Nephron (organoid): ENCODE measurements around the gene MECP2.
"Not testable (repeated sequence)": the region's sequence is repeated elsewhere in the genome, so short reads cannot be mapped to it uniquely, and the experiment has no call there.

Source experiments
- H3K27ac Mint-ChIP-seq, 3 experiments: 2 replicates each; pipeline ENCODE4 v1.8.0; 2020; ENCODE audit warnings: mixed read lengths in 3 of 3, mild to moderate bottlenecking in 2 of 3, moderate library complexity in 1 of 3
- H3K27me3 Mint-ChIP-seq: 2 replicates; pipeline ENCODE4 v1.8.0; 2021; ENCODE audit warnings: low read depth, mild to moderate bottlenecking, moderate library complexity, mixed read lengths
- H3K36me3 Mint-ChIP-seq: 2 replicates; pipeline ENCODE4 v1.8.0; 2020; ENCODE audit warnings: low read depth, mixed read lengths
- H3K4me1 Mint-ChIP-seq: 2 replicates; pipeline ENCODE4 v1.8.0; 2020; ENCODE audit warnings: mixed read lengths
- H3K4me3 Mint-ChIP-seq, 3 experiments: 2 replicates each; pipeline ENCODE4 v1.8.0; 2020; ENCODE audit warnings: mild to moderate bottlenecking in 3 of 3, mixed read lengths in 3 of 3, moderate library complexity in 2 of 3
- H3K9me3 Mint-ChIP-seq: 2 replicates; pipeline ENCODE4 v1.8.0; 2020; ENCODE audit warnings: mixed read lengths
- TF ChIP-seq, protein P1 (sequence below), 3 experiments: fragments of 200-600 bp; sonication (generic); IDR thresholded peaks; one replicate each; pipeline ENCODE4 v1.5.0; 2021; ENCODE audit warnings: antibody characterized with exemption in 3 of 3; ENCODE audit not compliant: unreplicated experiment in 3 of 3

The MECP2 gene

GRCh38 chrX:154004315-154004714, 93.2 kb downstream of the MECP2 start:
- TF ChIP-seq, protein P1, sequence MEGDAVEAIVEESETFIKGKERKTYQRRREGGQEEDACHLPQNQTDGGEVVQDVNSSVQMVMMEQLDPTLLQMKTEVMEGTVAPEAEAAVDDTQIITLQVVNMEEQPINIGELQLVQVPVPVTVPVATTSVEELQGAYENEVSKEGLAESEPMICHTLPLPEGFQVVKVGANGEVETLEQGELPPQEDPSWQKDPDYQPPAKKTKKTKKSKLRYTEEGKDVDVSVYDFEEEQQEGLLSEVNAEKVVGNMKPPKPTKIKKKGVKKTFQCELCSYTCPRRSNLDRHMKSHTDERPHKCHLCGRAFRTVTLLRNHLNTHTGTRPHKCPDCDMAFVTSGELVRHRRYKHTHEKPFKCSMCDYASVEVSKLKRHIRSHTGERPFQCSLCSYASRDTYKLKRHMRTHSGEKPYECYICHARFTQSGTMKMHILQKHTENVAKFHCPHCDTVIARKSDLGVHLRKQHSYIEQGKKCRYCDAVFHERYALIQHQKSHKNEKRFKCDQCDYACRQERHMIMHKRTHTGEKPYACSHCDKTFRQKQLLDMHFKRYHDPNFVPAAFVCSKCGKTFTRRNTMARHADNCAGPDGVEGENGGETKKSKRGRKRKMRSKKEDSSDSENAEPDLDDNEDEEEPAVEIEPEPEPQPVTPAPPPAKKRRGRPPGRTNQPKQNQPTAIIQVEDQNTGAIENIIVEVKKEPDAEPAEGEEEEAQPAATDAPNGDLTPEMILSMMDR (IDR thresholded peaks at IDR 0.05; ENCODE audit: unreplicated experiment in 3 of 3) = no peak
- Mint-ChIP-seq H3K27ac (peak overlapping the region in 1 of 3 experiments; percentile 9), H3K4me3 (no peak overlapping the region), H3K27me3 (no peaks in the 10 kb centered on the region), H3K4me1 (peaks cover 16% of the 10 kb centered on the region), H3K9me3 (peaks cover 14% of the 10 kb centered on the region), H3K36me3 (peaks cover 13% of the 10 kb centered on the region)

DNA sequence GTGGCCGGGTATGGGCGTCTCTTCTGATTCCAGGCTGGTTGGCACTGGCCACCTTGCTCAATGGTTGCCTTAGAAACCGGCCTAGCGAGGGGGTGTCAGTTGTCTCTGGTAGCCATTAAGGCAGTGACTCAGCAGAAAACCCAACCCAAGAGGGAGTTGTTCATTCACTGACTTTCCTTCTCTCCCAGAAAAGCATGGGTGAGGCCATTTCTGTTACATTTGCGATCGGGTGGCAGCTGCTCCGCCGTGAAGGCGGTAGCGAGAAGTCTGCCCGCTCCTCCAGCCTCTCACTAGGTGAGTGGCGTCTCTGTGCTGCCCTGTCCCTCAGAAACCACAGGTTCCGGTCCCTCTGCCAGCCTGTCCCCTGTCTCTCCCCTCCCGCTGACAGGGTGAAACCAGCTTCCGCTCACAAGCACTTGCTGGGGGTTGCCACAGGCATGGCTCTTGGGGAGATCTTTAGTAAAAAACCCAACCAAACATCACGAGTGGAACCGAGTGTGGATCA, 95.2 kb downstream of the MECP2 start:
- H3K36me3 Mint-ChIP-seq = peaks cover 5% of the 10 kb centered on the region

GRCh38 chrX:154000051-154000450, 97.5 kb downstream of the MECP2 start:
- Mint-ChIP-seq H3K27me3 (no peaks in the 10 kb centered on the region), H3K36me3 (no peaks in the 10 kb centered on the region)

More for the DNA sequence above, 95.2 kb downstream of the MECP2 start:
- Mint-ChIP-seq H3K4me3 (no peak overlapping the region), H3K9me3 (peaks cover 14% of the 10 kb centered on the region), H3K27ac (peak overlapping the region in 2 of 3 experiments; percentile 48 to 67), H3K4me1 (peaks cover 11% of the 10 kb centered on the region), H3K27me3 (no peaks in the 10 kb centered on the region)
- TF ChIP-seq, protein P1 (IDR thresholded peaks at IDR 0.05; ENCODE audit: unreplicated experiment in 3 of 3) = no peak

GRCh38 chrX:153999359-154000037, 98.0 kb downstream of the MECP2 start:
- TF ChIP-seq, protein P1 (IDR thresholded peaks at IDR 0.05; ENCODE audit: unreplicated experiment in 3 of 3) = no peak
- Mint-ChIP-seq H3K4me3 (no peak overlapping the region), H3K36me3 (no peaks in the 10 kb centered on the region), H3K27ac (peak overlapping the region; percentile 10 to 68 (median 50)), H3K4me1 (peaks cover 11% of the 10 kb centered on the region), H3K9me3 (peaks cover 14% of the 10 kb centered on the region), H3K27me3 (no peaks in the 10 kb centered on the region)

More at GRCh38 chrX:154000051-154000450, 97.5 kb downstream of the MECP2 start:
- H3K9me3 Mint-ChIP-seq = peaks cover 14% of the 10 kb centered on the region
- H3K4me3 Mint-ChIP-seq = no peak overlapping the region
- peaks cover 11% of the 10 kb centered on the region for H3K4me1 Mint-ChIP-seq
- H3K27ac Mint-ChIP-seq = peak overlapping the region; percentile 10 to 68 (median 50)
- TF ChIP-seq, protein P1 (IDR thresholded peaks at IDR 0.05; ENCODE audit: unreplicated experiment in 3 of 3) = no peak

GRCh38 chrX:153995504-153995903, 102.0 kb downstream of the MECP2 start:
- Mint-ChIP-seq H3K4me3 (no peak overlapping the region), H3K4me1 (no peaks in the 10 kb centered on the region), H3K36me3 (no peaks in the 10 kb centered on the region), H3K9me3 (peaks cover 7% of the 10 kb centered on the region), H3K27ac (no peak overlapping the region), H3K27me3 (no peaks in the 10 kb centered on the region)
- TF ChIP-seq, protein P1 (IDR thresholded peaks at IDR 0.05; ENCODE audit: unreplicated experiment in 3 of 3) = no peak

DNA sequence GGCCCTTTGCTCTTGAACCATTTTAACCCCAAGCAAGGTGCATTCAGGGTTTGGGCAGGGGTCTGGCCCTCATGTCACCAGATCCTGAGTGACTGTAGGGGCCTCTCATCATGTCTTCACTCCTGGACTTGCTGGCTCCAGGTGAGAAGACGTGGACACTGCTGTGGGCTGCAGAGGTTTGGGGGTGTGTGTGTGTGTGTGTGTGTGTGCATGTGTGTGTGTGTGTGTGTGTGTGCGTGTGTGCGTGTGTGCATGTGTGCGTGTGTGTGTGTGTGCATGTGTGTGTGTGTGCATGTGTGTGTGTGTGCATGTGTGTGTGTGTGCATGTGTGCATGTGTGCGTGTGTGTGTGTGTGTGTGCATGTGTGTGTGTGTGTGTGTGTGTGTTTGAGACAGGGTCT, 103.1 kb downstream of the MECP2 start:
- H3K4me3 Mint-ChIP-seq, H3K36me3 Mint-ChIP-seq, H3K9me3 Mint-ChIP-seq, H3K4me1 Mint-ChIP-seq, H3K27ac Mint-ChIP-seq, H3K27me3 Mint-ChIP-seq: not testable (repeated sequence)
